Trophoblast cell (in vitro differentiated cells and primary cell): ENCODE data around the gene TYW1B.
A peak's percentile ranks its signal among the peaks of the same experiment; 100 is the strongest.
"Not testable (repeated sequence)": the region's sequence is repeated elsewhere in the genome, so short reads cannot be mapped to it uniquely, and the experiment has no call there.

Experiments used
- DNase-seq, 2 donors: peaks; one replicate each; pipeline ENCODE4 v3.0.0-alpha.2; 2016
- H2AFZ ChIP-seq: 2 replicates; pipeline ENCODE4 v1.6.1; 2013; ENCODE audit warnings: low read length, moderate library complexity, mild to moderate bottlenecking; ENCODE audit not compliant: insufficient read depth, poor library complexity
- H2AK5ac ChIP-seq: 2 replicates; pipeline ENCODE4 v1.6.1; 2013; ENCODE audit warnings: mild to moderate bottlenecking, low read length
- H2BK120ac ChIP-seq: 2 replicates; pipeline ENCODE4 v1.6.1; 2013; ENCODE audit warnings: low read length, mild to moderate bottlenecking, moderate library complexity; ENCODE audit not compliant: insufficient read depth, poor library complexity
- H2BK12ac ChIP-seq: 2 replicates; pipeline ENCODE4 v1.6.1; 2013; ENCODE audit warnings: mild to moderate bottlenecking, low read length, moderate library complexity
- H2BK5ac ChIP-seq: 2 replicates; pipeline ENCODE4 v1.6.1; 2013; ENCODE audit warnings: low read length, low read depth, moderate library complexity, mild to moderate bottlenecking; ENCODE audit not compliant: poor library complexity
- H3K14ac ChIP-seq: 2 replicates; pipeline ENCODE4 v1.6.1; 2013; ENCODE audit warnings: mild to moderate bottlenecking, low read length
- H3K18ac ChIP-seq: 2 replicates; pipeline ENCODE4 v1.6.1; 2013; ENCODE audit warnings: mild to moderate bottlenecking, low read length
- H3K23ac ChIP-seq: 2 replicates; pipeline ENCODE4 v1.6.1; 2013; ENCODE audit warnings: low read length
- H3K27ac ChIP-seq: 2 replicates; pipeline ENCODE4 v1.5.1; 2013; ENCODE audit warnings: low read depth, mild to moderate bottlenecking, inconsistent platforms, low read length, moderate library complexity
- H3K27me3 ChIP-seq: 2 replicates; pipeline ENCODE4 v1.6.1; 2013; ENCODE audit warnings: inconsistent platforms, mild to moderate bottlenecking, low read length, moderate library complexity; ENCODE audit not compliant: insufficient read depth
- H3K36me3 ChIP-seq, 2 experiments: 1 replicate in 1 of 2; 2 replicates in 1 of 2; pipeline ENCODE4 v1.6.1; 2013; ENCODE audit warnings: low read length in 2 of 2, mild to moderate bottlenecking in 2 of 2, moderate library complexity in 1 of 2; ENCODE audit not compliant: insufficient read depth in 2 of 2, control insufficient read depth in 1 of 2
- H3K4ac ChIP-seq: 2 replicates; pipeline ENCODE4 v1.6.1; 2013; ENCODE audit warnings: low read depth, mild to moderate bottlenecking, low read length, moderate library complexity
- H3K4me1 ChIP-seq, 2 experiments: 1 replicate in 1 of 2; 2 replicates in 1 of 2; pipeline ENCODE4 v1.6.1; 2013; ENCODE audit warnings: low read length in 2 of 2, mild to moderate bottlenecking in 2 of 2, moderate library complexity in 1 of 2; ENCODE audit not compliant: insufficient read depth in 2 of 2, control insufficient read depth in 1 of 2
- H3K4me2 ChIP-seq: 2 replicates; pipeline ENCODE4 v1.6.1; 2013; ENCODE audit warnings: inconsistent platforms, mild to moderate bottlenecking, low read length, moderate library complexity
- H3K4me3 ChIP-seq: 2 replicates; pipeline ENCODE4 v1.5.1; 2013; ENCODE audit warnings: mild to moderate bottlenecking, low read depth, low read length, inconsistent platforms
- H3K79me1 ChIP-seq: one replicate; pipeline ENCODE4 v1.6.1; 2013; ENCODE audit warnings: low read length
- H3K79me2 ChIP-seq: 2 replicates; pipeline ENCODE4 v1.6.1; 2013; ENCODE audit warnings: low read length, mild to moderate bottlenecking; ENCODE audit not compliant: control insufficient read depth, insufficient read depth, poor library complexity
- H3K9ac ChIP-seq: 2 replicates; pipeline ENCODE4 v1.6.1; 2013; ENCODE audit warnings: mild to moderate bottlenecking, low read length
- H3K9me3 ChIP-seq: 2 replicates; pipeline ENCODE4 v1.6.1; 2013; ENCODE audit warnings: low read depth, mild to moderate bottlenecking, control low read depth, inconsistent platforms, low read length; ENCODE audit not compliant: insufficient read depth
- H4K12ac ChIP-seq: 2 replicates; pipeline ENCODE4 v1.6.1; 2013; ENCODE audit warnings: low read depth, mild to moderate bottlenecking, low read length, moderate library complexity
- H4K8ac ChIP-seq: 2 replicates; pipeline ENCODE4 v1.6.1; 2013; ENCODE audit warnings: low read depth, mild to moderate bottlenecking, low read length, moderate library complexity
- H4K91ac ChIP-seq: one replicate; pipeline ENCODE4 v1.6.1; 2013; ENCODE audit warnings: low read depth, mild to moderate bottlenecking, low read length, moderate library complexity
- WGBS: extraction: QIAGEN DNeasy Blood & Tissue Kit; methylation state at CpG from one replicate; pipeline ENCODE4 v1.1.7; 2013; ENCODE audit warnings: missing lambda C conversion rate; ENCODE audit not compliant: insufficient read length, insufficient coverage; ENCODE audit errors: extremely low coverage; 5-methylcytosine and 5-hydroxymethylcytosine counted together

Gene TYW1B

DNA sequence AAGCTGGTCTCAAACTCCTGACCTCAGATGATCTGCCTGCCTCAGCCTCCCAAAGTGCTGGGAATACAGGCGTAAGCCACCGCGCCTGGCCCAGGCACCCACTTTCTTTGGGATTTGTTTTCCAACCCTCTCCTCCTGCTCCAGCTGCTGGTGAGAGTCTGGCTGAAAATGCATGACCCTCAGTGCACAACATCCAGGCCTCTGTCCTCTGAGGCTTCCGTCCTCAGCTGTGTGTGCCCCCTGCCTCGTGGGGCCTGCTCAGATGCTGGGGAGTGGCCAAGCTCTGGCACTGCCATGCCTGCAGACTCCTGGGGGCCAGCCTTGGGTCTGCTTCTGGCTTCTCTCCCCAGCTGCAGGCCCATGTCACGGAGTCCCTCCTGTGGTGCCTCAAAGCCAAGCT lies 27.3 kb upstream of the TYW1B start:
- not testable (repeated sequence) for H3K79me1 ChIP-seq, H2BK120ac ChIP-seq, H3K23ac ChIP-seq, H3K18ac ChIP-seq, H3K14ac ChIP-seq, H3K4me2 ChIP-seq, H4K91ac ChIP-seq, H2AFZ ChIP-seq, H3K4ac ChIP-seq, H4K8ac ChIP-seq, H3K27ac ChIP-seq, H3K4me1 ChIP-seq, H2AK5ac ChIP-seq, H3K4me3 ChIP-seq, H2BK5ac ChIP-seq, H2BK12ac ChIP-seq, H3K36me3 ChIP-seq, DNase-seq, H3K27me3 ChIP-seq, H3K9me3 ChIP-seq, H3K79me2 ChIP-seq, H3K9ac ChIP-seq
- peak overlapping the region; percentile 30 for H4K12ac ChIP-seq
- WGBS, result no CpG with 5 or more reads among the region's 6 CpGs

DNA sequence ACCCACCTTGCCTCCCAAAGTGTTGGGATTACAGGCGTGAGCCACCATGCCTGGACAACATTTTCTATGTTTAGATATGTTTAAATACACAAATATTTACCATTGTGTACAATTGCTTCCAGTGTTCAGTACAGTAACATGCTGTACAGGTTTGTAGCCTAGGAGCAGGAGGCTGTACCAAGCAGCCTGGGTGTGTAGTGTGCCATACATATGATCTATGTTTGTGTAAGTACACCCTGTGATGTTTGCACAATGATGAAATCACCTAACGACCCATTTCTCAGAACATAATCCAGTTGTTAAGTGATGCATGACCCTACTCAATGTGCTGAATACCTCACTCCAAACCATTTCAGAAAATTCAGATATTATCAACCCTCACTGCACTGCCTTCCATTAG lies 24.9 kb upstream of the TYW1B start:
- not testable (repeated sequence) for H2AFZ ChIP-seq, H3K27ac ChIP-seq, H3K4me1 ChIP-seq, H3K9me3 ChIP-seq, H3K14ac ChIP-seq, DNase-seq, H3K4me3 ChIP-seq, H3K9ac ChIP-seq, H4K8ac ChIP-seq, H2BK120ac ChIP-seq, H3K36me3 ChIP-seq, H3K4me2 ChIP-seq, H4K91ac ChIP-seq, H2BK12ac ChIP-seq, H3K27me3 ChIP-seq, H2AK5ac ChIP-seq, H3K18ac ChIP-seq, H2BK5ac ChIP-seq, H3K79me2 ChIP-seq, H3K79me1 ChIP-seq, H4K12ac ChIP-seq, H3K23ac ChIP-seq, H3K4ac ChIP-seq
- WGBS, result no CpG with 5 or more reads among the region's 2 CpGs

DNA sequence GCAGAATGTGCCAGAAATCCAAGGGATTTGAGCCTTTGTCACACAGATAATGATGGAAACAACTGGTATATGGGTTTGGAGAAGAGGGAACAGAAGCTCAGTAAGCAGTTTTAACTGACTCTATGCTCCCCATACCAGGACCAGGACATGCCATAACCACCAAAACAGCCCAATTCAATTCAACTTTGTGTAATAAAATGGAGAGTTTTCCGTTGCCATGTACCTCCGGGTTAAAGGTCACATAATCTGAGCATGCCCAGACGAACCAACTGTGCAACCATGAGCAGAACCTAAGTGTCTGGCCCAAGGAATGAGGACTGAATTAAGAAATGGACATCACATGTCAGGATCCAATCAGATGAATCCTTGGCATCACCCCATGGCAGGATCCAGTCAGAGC lies 22.7 kb upstream of the TYW1B start:
- not testable (repeated sequence) for H3K79me2 ChIP-seq, H4K12ac ChIP-seq, H3K14ac ChIP-seq, H3K27ac ChIP-seq, H3K4me1 ChIP-seq, H3K79me1 ChIP-seq, H3K4me2 ChIP-seq, H3K9ac ChIP-seq, H4K91ac ChIP-seq, H3K9me3 ChIP-seq, H3K27me3 ChIP-seq, H4K8ac ChIP-seq, H3K4me3 ChIP-seq, H3K36me3 ChIP-seq, DNase-seq, H3K23ac ChIP-seq, H2AK5ac ChIP-seq, H2BK120ac ChIP-seq, H2BK12ac ChIP-seq, H2AFZ ChIP-seq, H3K18ac ChIP-seq, H2BK5ac ChIP-seq, H3K4ac ChIP-seq
- WGBS, result no CpG with 5 or more reads among the region's 3 CpGs

DNA sequence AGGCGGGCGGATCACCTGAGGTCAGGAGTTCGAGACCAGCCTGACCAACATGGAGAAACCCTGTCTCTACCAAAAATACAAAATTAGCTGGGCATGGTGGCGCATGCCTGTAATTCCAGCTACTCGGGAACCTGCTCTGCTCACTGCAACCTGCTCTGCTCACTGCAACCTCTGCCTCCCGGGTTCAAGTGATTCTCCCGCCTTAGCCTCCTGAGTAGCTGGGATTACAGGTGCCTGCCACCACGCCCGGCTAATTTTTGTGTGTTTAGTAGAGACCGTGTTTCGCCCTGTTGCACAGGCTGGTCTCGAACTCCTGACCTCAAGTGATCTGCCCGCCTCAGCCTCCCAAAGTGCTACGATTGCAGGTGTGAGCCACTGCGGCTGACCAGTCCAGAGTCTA lies 16.1 kb upstream of the TYW1B start:
- not testable (repeated sequence) for H3K4me1 ChIP-seq, H3K4ac ChIP-seq, H3K79me1 ChIP-seq, H3K18ac ChIP-seq, H2BK12ac ChIP-seq, H3K27ac ChIP-seq, H4K8ac ChIP-seq, H2BK5ac ChIP-seq, H4K91ac ChIP-seq, H3K4me2 ChIP-seq, H3K23ac ChIP-seq, H2AK5ac ChIP-seq, H3K36me3 ChIP-seq, H3K79me2 ChIP-seq, DNase-seq, H2AFZ ChIP-seq, H4K12ac ChIP-seq, H3K27me3 ChIP-seq, H2BK120ac ChIP-seq, H3K9ac ChIP-seq, H3K4me3 ChIP-seq, H3K14ac ChIP-seq, H3K9me3 ChIP-seq
- WGBS, result no CpG with 5 or more reads among the region's 15 CpGs
